HepG2 (cell line): ENCODE data around the gene GPALPP1.

Source experiments
- ELF4 ChIP-seq: sonication (generic); formaldehyde crosslinking; IDR thresholded peaks from 2 replicates; pipeline ENCODE4 v1.5.0; 2020; ENCODE audit warnings: missing genetic modification reagents, mild to moderate bottlenecking, moderate library complexity, borderline replicate concordance
- POLR2A ChIP-seq, 2 experiments: IDR thresholded peaks; 2 replicates each; pipeline ENCODE4 v1.6.1; 2011; ENCODE audit warnings: low read depth in 2 of 2, low read length in 2 of 2, mild to moderate bottlenecking in 1 of 2, moderate library complexity in 1 of 2; ENCODE audit not compliant: insufficient read depth in 1 of 2
- POLR2AphosphoS2 ChIP-seq: IDR thresholded peaks from 2 replicates; pipeline ENCODE4 v1.6.1; 2011; ENCODE audit warnings: low read depth, low read length, improper control_type of control experiment
- POLR2G ChIP-seq: fragments of 200-400 bp; formaldehyde crosslinking; IDR thresholded peaks from 2 replicates; pipeline ENCODE4 v1.6.1; 2018; ENCODE audit warnings: mild to moderate bottlenecking, low read depth, low read length, moderate library complexity
- RARG ChIP-seq: sonication (generic); formaldehyde crosslinking; IDR thresholded peaks from 2 replicates; pipeline ENCODE4 v1.4.0; 2020; ENCODE audit warnings: low read depth, mild to moderate bottlenecking, missing genetic modification reagents
- ZNF292 ChIP-seq: sonication (generic); formaldehyde crosslinking; IDR thresholded peaks from 2 replicates; pipeline ENCODE4 v1.8.1; 2022; ENCODE audit warnings: mild to moderate bottlenecking, low read depth, missing genetic modification reagents, borderline replicate concordance
- ZNF792 ChIP-seq: IDR thresholded peaks from 2 replicates; pipeline ENCODE4 v1.6.1; 2016
- TF ChIP-seq, protein P1 (sequence below): sonication (generic); formaldehyde crosslinking; IDR thresholded peaks from 2 replicates; pipeline ENCODE4 v1.8.1; 2023; ENCODE audit warnings: missing genetic modification reagents, inconsistent platforms, borderline replicate concordance
- TF ChIP-seq, protein P2 (sequence below): sonication (generic); formaldehyde crosslinking; conservative IDR thresholded peaks from 2 replicates; pipeline ENCODE4 v1.5.0; 2020; ENCODE audit warnings: missing genetic modification reagents
- TF ChIP-seq, protein P3 (sequence below): IDR thresholded peaks from 2 replicates; pipeline ENCODE4 v1.6.1; 2016; ENCODE audit warnings: missing compliant biosample characterization, missing genetic modification reagents, borderline replicate concordance
- TF ChIP-seq, protein P4 (sequence below), 2 experiments: sonication (generic) in 1 of 2; formaldehyde crosslinking in 1 of 2; IDR thresholded peaks; 2 replicates each; pipeline versions ENCODE4 v1.5.1 to v1.6.1; 2011 to 2020; ENCODE audit warnings: borderline replicate concordance in 1 of 2, low read depth in 1 of 2, low read length in 1 of 2, mild to moderate bottlenecking in 1 of 2, missing genetic modification reagents in 1 of 2, moderate library complexity in 1 of 2
- TF ChIP-seq, protein P5 (sequence below): sonication (generic); formaldehyde crosslinking; IDR thresholded peaks from 2 replicates; pipeline ENCODE4 v1.5.0; 2020; ENCODE audit warnings: missing genetic modification reagents
- TF ChIP-seq, protein P6 (sequence below): sonication (generic); formaldehyde crosslinking; IDR thresholded peaks from 2 replicates; pipeline ENCODE4 v1.5.0; 2020; ENCODE audit warnings: mild to moderate bottlenecking, missing genetic modification reagents, moderate library complexity

DNA sequence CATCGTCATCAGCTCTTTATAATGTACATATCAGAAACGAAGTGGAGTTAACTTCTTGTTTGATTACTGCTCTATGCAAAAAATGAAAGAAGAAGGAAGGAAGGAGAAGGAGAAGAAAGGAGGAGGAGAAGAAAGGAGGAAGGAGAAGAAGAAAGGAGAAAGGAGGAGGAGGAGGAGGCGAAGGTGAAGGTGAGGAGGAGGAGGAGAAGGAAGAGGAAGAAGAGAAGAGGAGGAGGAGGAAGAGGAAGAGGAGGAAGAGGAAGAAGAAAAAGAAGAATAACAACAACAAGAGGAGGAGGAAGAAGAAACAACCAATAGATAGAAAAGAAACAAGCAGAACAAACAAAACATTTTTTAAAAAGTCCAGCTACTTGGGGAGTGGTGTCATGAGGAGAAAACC, 13.1 kb upstream of the GPALPP1 start:
- TF ChIP-seq ZNF792 (CRISPR knock-in tag) (no peak), POLR2AphosphoS2 (no peak), POLR2A (IDR thresholded peaks at IDR 0.05; ENCODE audit: insufficient read depth in 1 of 2, low read depth in 2 of 2, low read length in 2 of 2) (no peak), ZNF292 (no peak), ELF4 (no peak), RARG (no peak), POLR2G (no peak)
- TF ChIP-seq, protein P1, sequence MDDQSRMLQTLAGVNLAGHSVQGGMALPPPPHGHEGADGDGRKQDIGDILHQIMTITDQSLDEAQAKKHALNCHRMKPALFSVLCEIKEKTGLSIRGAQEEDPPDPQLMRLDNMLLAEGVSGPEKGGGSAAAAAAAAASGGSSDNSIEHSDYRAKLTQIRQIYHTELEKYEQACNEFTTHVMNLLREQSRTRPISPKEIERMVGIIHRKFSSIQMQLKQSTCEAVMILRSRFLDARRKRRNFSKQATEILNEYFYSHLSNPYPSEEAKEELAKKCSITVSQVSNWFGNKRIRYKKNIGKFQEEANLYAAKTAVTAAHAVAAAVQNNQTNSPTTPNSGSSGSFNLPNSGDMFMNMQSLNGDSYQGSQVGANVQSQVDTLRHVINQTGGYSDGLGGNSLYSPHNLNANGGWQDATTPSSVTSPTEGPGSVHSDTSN (CRISPR knock-in tag) = no peak
- TF ChIP-seq, protein P2, sequence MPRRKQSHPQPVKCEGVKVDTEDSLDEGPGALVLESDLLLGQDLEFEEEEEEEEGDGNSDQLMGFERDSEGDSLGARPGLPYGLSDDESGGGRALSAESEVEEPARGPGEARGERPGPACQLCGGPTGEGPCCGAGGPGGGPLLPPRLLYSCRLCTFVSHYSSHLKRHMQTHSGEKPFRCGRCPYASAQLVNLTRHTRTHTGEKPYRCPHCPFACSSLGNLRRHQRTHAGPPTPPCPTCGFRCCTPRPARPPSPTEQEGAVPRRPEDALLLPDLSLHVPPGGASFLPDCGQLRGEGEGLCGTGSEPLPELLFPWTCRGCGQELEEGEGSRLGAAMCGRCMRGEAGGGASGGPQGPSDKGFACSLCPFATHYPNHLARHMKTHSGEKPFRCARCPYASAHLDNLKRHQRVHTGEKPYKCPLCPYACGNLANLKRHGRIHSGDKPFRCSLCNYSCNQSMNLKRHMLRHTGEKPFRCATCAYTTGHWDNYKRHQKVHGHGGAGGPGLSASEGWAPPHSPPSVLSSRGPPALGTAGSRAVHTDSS (CRISPR knock-in tag) = no peak
- TF ChIP-seq, protein P3, sequence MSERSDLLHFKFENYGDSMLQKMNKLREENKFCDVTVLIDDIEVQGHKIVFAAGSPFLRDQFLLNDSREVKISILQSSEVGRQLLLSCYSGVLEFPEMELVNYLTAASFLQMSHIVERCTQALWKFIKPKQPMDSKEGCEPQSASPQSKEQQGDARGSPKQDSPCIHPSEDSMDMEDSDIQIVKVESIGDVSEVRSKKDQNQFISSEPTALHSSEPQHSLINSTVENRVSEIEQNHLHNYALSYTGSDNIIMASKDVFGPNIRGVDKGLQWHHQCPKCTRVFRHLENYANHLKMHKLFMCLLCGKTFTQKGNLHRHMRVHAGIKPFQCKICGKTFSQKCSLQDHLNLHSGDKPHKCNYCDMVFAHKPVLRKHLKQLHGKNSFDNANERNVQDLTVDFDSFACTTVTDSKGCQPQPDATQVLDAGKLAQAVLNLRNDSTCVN (CRISPR knock-in tag) = no peak
- TF ChIP-seq, protein P4, sequence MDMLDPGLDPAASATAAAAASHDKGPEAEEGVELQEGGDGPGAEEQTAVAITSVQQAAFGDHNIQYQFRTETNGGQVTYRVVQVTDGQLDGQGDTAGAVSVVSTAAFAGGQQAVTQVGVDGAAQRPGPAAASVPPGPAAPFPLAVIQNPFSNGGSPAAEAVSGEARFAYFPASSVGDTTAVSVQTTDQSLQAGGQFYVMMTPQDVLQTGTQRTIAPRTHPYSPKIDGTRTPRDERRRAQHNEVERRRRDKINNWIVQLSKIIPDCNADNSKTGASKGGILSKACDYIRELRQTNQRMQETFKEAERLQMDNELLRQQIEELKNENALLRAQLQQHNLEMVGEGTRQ (IDR thresholded peaks at IDR 0.05; ENCODE audit: low read depth, low read length) = no peak
- TF ChIP-seq, protein P4 (CRISPR knock-in tag; IDR thresholded peaks at IDR 0.05; ENCODE audit: borderline replicate concordance) = no peak
- TF ChIP-seq, protein P5, sequence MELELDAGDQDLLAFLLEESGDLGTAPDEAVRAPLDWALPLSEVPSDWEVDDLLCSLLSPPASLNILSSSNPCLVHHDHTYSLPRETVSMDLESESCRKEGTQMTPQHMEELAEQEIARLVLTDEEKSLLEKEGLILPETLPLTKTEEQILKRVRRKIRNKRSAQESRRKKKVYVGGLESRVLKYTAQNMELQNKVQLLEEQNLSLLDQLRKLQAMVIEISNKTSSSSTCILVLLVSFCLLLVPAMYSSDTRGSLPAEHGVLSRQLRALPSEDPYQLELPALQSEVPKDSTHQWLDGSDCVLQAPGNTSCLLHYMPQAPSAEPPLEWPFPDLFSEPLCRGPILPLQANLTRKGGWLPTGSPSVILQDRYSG (CRISPR knock-in tag) = no peak
- TF ChIP-seq, protein P6, sequence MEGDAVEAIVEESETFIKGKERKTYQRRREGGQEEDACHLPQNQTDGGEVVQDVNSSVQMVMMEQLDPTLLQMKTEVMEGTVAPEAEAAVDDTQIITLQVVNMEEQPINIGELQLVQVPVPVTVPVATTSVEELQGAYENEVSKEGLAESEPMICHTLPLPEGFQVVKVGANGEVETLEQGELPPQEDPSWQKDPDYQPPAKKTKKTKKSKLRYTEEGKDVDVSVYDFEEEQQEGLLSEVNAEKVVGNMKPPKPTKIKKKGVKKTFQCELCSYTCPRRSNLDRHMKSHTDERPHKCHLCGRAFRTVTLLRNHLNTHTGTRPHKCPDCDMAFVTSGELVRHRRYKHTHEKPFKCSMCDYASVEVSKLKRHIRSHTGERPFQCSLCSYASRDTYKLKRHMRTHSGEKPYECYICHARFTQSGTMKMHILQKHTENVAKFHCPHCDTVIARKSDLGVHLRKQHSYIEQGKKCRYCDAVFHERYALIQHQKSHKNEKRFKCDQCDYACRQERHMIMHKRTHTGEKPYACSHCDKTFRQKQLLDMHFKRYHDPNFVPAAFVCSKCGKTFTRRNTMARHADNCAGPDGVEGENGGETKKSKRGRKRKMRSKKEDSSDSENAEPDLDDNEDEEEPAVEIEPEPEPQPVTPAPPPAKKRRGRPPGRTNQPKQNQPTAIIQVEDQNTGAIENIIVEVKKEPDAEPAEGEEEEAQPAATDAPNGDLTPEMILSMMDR (CRISPR knock-in tag) = no peak
